IMR-90 (cell line): ENCODE data around the gene PTPRN2. TPM values are rescaled to one million over a fixed set of nuclear protein-coding genes. Genes with fewer than 3 reads are reported as not detected.

Experiments used
- ATAC-seq: fragments of 200-7000 bp; cut with Tn5 transposase; 2 replicates; pipeline ENCODE4 v1.9.1; 2020; ENCODE audit warnings: low read depth, mild to moderate bottlenecking, moderate library complexity
- BruUV-seq: library from RNA; stranded (reverse); fragments of 400-500 nt; replicated peaks from 2 replicates; lab custom pipeline; 2021; lab: Mats Ljungman, UMichigan
- CTCF ChIA-PET: fragments of 300-600 bp; formaldehyde crosslinking; extraction: SDS; loops from one replicate; lab custom pipeline; 2021; ENCODE audit warnings: antibody characterized with exemption; lab: Yijun Ruan, JAX
- POLR2A ChIA-PET: fragments of 300-600 bp; sonication (Branson Sonifier 250); formaldehyde crosslinking; loops from one replicate; lab custom pipeline; 2022; ENCODE audit warnings: antibody characterized with exemption; ENCODE audit not compliant: unreplicated experiment; lab: Charles Lee
- DNase-seq: peaks from one replicate; pipeline ENCODE4 v3.0.0; 2013
- H2AFZ ChIP-seq: replicated peaks from 2 replicates; pipeline ENCODE3; 2013; ENCODE audit warnings: low read length, mild to moderate bottlenecking; ENCODE audit not compliant: poor library complexity
- H2AK5ac ChIP-seq: 2 replicates; pipeline ENCODE4 v1.6.1; 2013; ENCODE audit warnings: low read depth, low read length, inconsistent platforms
- H2AK9ac ChIP-seq: replicated peaks from 2 replicates; pipeline ENCODE3; 2013; ENCODE audit warnings: mild to moderate bottlenecking, low read depth, low read length, moderate library complexity; ENCODE audit not compliant: poor library complexity
- H2BK120ac ChIP-seq: 2 replicates; pipeline ENCODE4 v1.6.1; 2013; ENCODE audit warnings: low read depth, low read length, inconsistent platforms
- H2BK15ac ChIP-seq: 3 replicates; pipeline ENCODE4 v1.6.1; 2013; ENCODE audit warnings: low read depth, low read length, inconsistent platforms
- H2BK20ac ChIP-seq: 2 replicates; pipeline ENCODE4 v1.6.1; 2013; ENCODE audit warnings: low read depth, mild to moderate bottlenecking, inconsistent platforms, low read length, moderate library complexity
- H2BK5ac ChIP-seq: 2 replicates; pipeline ENCODE4 v1.6.1; 2013; ENCODE audit warnings: mild to moderate bottlenecking, low read depth, low read length, inconsistent platforms; ENCODE audit not compliant: poor library complexity, severe bottlenecking
- H3K14ac ChIP-seq: replicated peaks from 2 replicates; pipeline ENCODE4 v1.6.1; 2013; ENCODE audit warnings: low read depth, low read length, inconsistent platforms
- H3K18ac ChIP-seq: 2 replicates; pipeline ENCODE4 v1.6.1; 2013; ENCODE audit warnings: low read depth, low read length, control low read depth
- H3K23ac ChIP-seq: 2 replicates; pipeline ENCODE4 v1.6.1; 2013; ENCODE audit warnings: low read depth, low read length, inconsistent platforms
- H3K27ac ChIP-seq: 2 replicates; pipeline ENCODE4 v1.5.1; 2013; ENCODE audit warnings: mild to moderate bottlenecking, control low read depth, low read length; ENCODE audit not compliant: insufficient read depth
- H3K27me3 ChIP-seq: 2 replicates; pipeline ENCODE4 v1.6.1; 2013; ENCODE audit warnings: low read length; ENCODE audit not compliant: control insufficient read depth, insufficient read depth
- H3K36me3 ChIP-seq: 2 replicates; pipeline ENCODE4 v1.6.1; 2013; ENCODE audit warnings: low read length, mixed read lengths; ENCODE audit not compliant: control insufficient read depth, insufficient read depth
- H3K4ac ChIP-seq: 2 replicates; pipeline ENCODE4 v1.6.1; 2013; ENCODE audit warnings: low read depth, low read length, inconsistent platforms
- H3K4me1 ChIP-seq: 2 replicates; pipeline ENCODE4 v1.6.1; 2013; ENCODE audit warnings: low read length, mixed read lengths; ENCODE audit not compliant: control insufficient read depth, insufficient read depth
- H3K4me2 ChIP-seq: 2 replicates; pipeline ENCODE4 v1.6.1; 2013; ENCODE audit warnings: low read depth, mild to moderate bottlenecking, control low read depth, low read length, moderate library complexity
- H3K4me3 ChIP-seq: 2 replicates; pipeline ENCODE4 v1.5.1; 2013; ENCODE audit warnings: low read depth, mild to moderate bottlenecking, control low read depth, low read length, moderate library complexity; ENCODE audit not compliant: insufficient read depth
- H3K56ac ChIP-seq: 2 replicates; pipeline ENCODE4 v1.6.1; 2013; ENCODE audit warnings: low read length, inconsistent platforms; ENCODE audit not compliant: insufficient read depth; ENCODE audit errors: extremely low read depth
- H3K79me1 ChIP-seq, 2 experiments: 2 replicates each; pipeline ENCODE4 v1.6.1; 2013; ENCODE audit warnings: low read length in 2 of 2, inconsistent platforms in 1 of 2, low read depth in 1 of 2
- H3K9ac ChIP-seq: 2 replicates; pipeline ENCODE4 v1.6.1; 2013; ENCODE audit warnings: low read depth, low read length, control low read depth
- H3K9me1 ChIP-seq: 2 replicates; pipeline ENCODE4 v1.6.1; 2013; ENCODE audit warnings: low read length, inconsistent platforms; ENCODE audit not compliant: insufficient read depth
- H3K9me3 ChIP-seq: 2 replicates; pipeline ENCODE4 v1.6.1; 2013; ENCODE audit warnings: low read length; ENCODE audit not compliant: control insufficient read depth, insufficient read depth
- H4K20me1 ChIP-seq: 2 replicates; pipeline ENCODE4 v1.6.1; 2013; ENCODE audit warnings: low read length, inconsistent platforms; ENCODE audit not compliant: insufficient read depth
- H4K5ac ChIP-seq: 2 replicates; pipeline ENCODE4 v1.6.1; 2013; ENCODE audit warnings: mild to moderate bottlenecking, low read depth, low read length, control low read depth
- H4K8ac ChIP-seq, 2 experiments: 2 replicates each; pipeline ENCODE4 v1.6.1; 2013; ENCODE audit warnings: low read depth in 2 of 2, low read length in 2 of 2, control low read depth in 1 of 2, inconsistent platforms in 1 of 2
- H4K91ac ChIP-seq: 2 replicates; pipeline ENCODE4 v1.6.1; 2013; ENCODE audit warnings: low read depth, low read length, inconsistent platforms; ENCODE audit not compliant: insufficient read depth
- CHD1 ChIP-seq: IDR thresholded peaks from 2 replicates; pipeline ENCODE4 v1.6.1; 2012; ENCODE audit warnings: low read depth, low read length, improper control_type of control experiment
- MAFK ChIP-seq: IDR thresholded peaks from 2 replicates; pipeline ENCODE4 v1.6.1; 2012; ENCODE audit warnings: low read depth, low read length, improper control_type of control experiment
- NFE2L2 ChIP-seq: fragments of 150-350 bp; IDR thresholded peaks from 2 replicates; pipeline ENCODE4 v1.6.1; 2016; ENCODE audit warnings: low read depth, mild to moderate bottlenecking, low read length
- RCOR1 ChIP-seq: IDR thresholded peaks from 2 replicates; pipeline ENCODE4 v1.6.1; 2012; ENCODE audit warnings: mild to moderate bottlenecking, low read length, improper control_type of control experiment; ENCODE audit not compliant: insufficient replicate concordance
- SMC3 ChIP-seq: fragments of 150-350 bp; IDR thresholded peaks from 2 replicates; pipeline ENCODE4 v1.6.1; 2016; ENCODE audit warnings: low read depth, mild to moderate bottlenecking, antibody characterized with exemption, low read length, moderate library complexity
- USF2 ChIP-seq: fragments of 150-350 bp; IDR thresholded peaks from 2 replicates; pipeline ENCODE4 v1.6.1; 2017; ENCODE audit warnings: mild to moderate bottlenecking, antibody characterized with exemption, low read length, low read depth
- WGBS, 2 experiments: methylation state at CpG; one replicate each; pipeline versions ENCODE4 v1.1.5 to v1.1.7; 2013; ENCODE audit warnings: missing lambda C conversion rate in 2 of 2; ENCODE audit not compliant: insufficient read length in 1 of 2; ENCODE audit errors: extremely low coverage in 2 of 2; 5-methylcytosine and 5-hydroxymethylcytosine counted together
- dilution Hi-C: fragments of 300-500 bp; cut with HindIII; formaldehyde crosslinking; loops from one replicate; pipeline ENCODE4 v1.14.3; 2018; ENCODE audit warnings: low sequenced_read_pairs; ENCODE audit not compliant: unreplicated experiment
- in situ Hi-C: fragments of 300-500 bp; cut with MboI; formaldehyde crosslinking; loops from 3 replicates; pipeline ENCODE4 v1.14.3; 2019; ENCODE audit warnings: low sequenced_read_pairs, inconsistent platforms, mixed read lengths
- intact Hi-C: fragments of 100-400 bp; cut with micrococcal nuclease; formaldehyde crosslinking; loops from 2 replicates; pipeline ENCODE4 v1.10.0; 2022
- polyA plus RNA-seq, 3 experiments: library from polyadenylated mRNA; depleted of rRNA; stranded (reverse); fragments of >200 nt; gene quantifications; 2 replicates each; pipeline ENCODE4 v1.2.3, GENCODE V29; 2012; ENCODE audit warnings: low replicate concordance in 1 of 3
- total RNA-seq: library from RNA; depleted of rRNA; stranded (reverse); fragments of >200 nt; gene quantifications from 2 replicates; pipeline ENCODE4 v1.2.3, GENCODE V29; 2012

PTPRN2 gene
- total and polyA plus RNA-seq, 2 of the 4 experiments (the other 2 are of a cell fraction), result 0.03 TPM; not detected in 1

- Histone ChIP-seq H2BK20ac (no peak overlapping the region), H3K14ac (no peak overlapping the region), H3K56ac (no peak overlapping the region), H2BK15ac (no peak overlapping the region), H3K4ac (no peak overlapping the region), H3K9me3 (peaks cover 52% of the 10 kb centered on the region), H2AK9ac (no peak overlapping the region), H2AFZ (no peak overlapping the region), H2AK5ac (no peak overlapping the region), H3K79me1 (no peaks in the 10 kb centered on the region), H3K27me3 (no peaks in the 10 kb centered on the region), H3K9ac (no peak overlapping the region), H4K5ac (no peak overlapping the region), H4K8ac (no peak overlapping the region), H3K27ac (no peak overlapping the region), H3K9me1 (no peaks in the 10 kb centered on the region), H4K20me1 (no peaks in the 10 kb centered on the region), H2BK5ac (no peak overlapping the region), H2BK120ac (no peak overlapping the region), H3K4me2 (no peak overlapping the region), H4K91ac (no peak overlapping the region), H3K36me3 (no peaks in the 10 kb centered on the region), H3K4me3 (no peak overlapping the region), H3K18ac (no peak overlapping the region), H3K4me1 (no peaks in the 10 kb centered on the region), H3K23ac (no peak overlapping the region)
- BruUV-seq, result no TSS peak
- in situ Hi-C loops, result no loop called here
- intact Hi-C loops, result no loop called here
- DNase-seq (no peak), ATAC-seq (no peak)
- TF ChIP-seq MAFK (no peak), CHD1 (no peak), USF2 (no peak), RCOR1 (no peak), SMC3 (no peak), NFE2L2 (no peak)
- POLR2A ChIA-PET, result no interaction called here
- CTCF ChIA-PET, result no interaction called here
- dilution Hi-C loops, result no loop called here
- 70% methylated on average over 17 of the region's 25 CpGs; no CpG with 5 or more reads in 1 of the 2 experiments for WGBS, 2 experiments
These were observed 724.9 kb downstream of the PTPRN2 start for GRCh38 chr7:157862731-157863130.
